ENCODE measurements around the gene APOA1. TPM values are rescaled to one million over a fixed set of nuclear protein-coding genes. Genes with fewer than 3 reads are reported as not detected.
A peak's percentile ranks its signal among the peaks of the same experiment; 100 is the strongest.

The APOA1 gene
- total RNA-seq, 2 experiments from 2014 or later = 0.47 to 0.77 TPM

DNA sequence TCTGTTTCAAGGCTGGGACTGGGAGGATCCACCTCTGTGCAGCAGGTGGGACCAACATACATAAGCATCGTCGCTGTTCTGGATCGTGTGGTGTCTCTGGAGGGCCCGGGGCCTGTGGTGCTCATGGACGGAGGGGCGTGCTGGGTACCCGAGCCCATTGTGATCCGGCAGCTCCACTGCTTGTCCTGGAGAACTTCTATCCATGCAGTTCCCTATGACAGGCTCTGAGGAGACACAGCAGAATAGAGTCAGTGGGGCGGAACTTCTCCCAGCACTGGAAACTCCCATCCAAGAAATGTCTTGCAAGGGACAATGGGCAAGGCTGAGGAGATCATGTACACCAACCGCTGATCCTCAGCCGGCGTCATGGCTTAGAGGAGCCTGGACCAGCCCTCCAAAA, 11.6 kb upstream of the APOA1 start:
- POLR2A ChIA-PET = interaction anchor here (7.0 kb wide), 1 partner anchor 13 kb away, joined by 76 read pairs; the partner anchor contains the start of gene APOA1
- peaks cover 43% of the 10 kb centered on the region for H3K36me3 ChIP-seq (ENCODE audit: insufficient read depth, low read length)
- no peaks in the 10 kb centered on the region for H3K27me3 ChIP-seq (ENCODE audit: control insufficient read depth in 1 of 2, insufficient read depth in 2 of 2, low read length in 2 of 2)
- no peak overlapping the region for H3K4me3 ChIP-seq (ENCODE audit: low read length)
- no peak overlapping the region for H3K27ac ChIP-seq (ENCODE audit: low read depth in 1 of 2, low read length in 2 of 2)
- intact Hi-C loops (cut with DNase I, micrococcal nuclease) = no loop called here
- Mint-ChIP-seq H3K27ac (no peak overlapping the region), H3K36me3 (ENCODE audit: low read depth) (peaks cover 47% of the 10 kb centered on the region), H3K4me1 (ENCODE audit: low read depth) (peaks cover 44% of the 10 kb centered on the region), H3K27me3 (no peaks in the 10 kb centered on the region), H3K4me3 (no peak overlapping the region), H3K9me3 (no peaks in the 10 kb centered on the region)
- DNase-seq (no peak), ATAC-seq (ENCODE audit: poor library complexity) (no peak)
- H3K4me1 ChIP-seq (ENCODE audit: insufficient read depth, low read length) = peaks cover 41% of the 10 kb centered on the region
- H3K9me3 ChIP-seq (ENCODE audit: control insufficient read depth in 1 of 2, insufficient read depth in 1 of 2, low read length in 2 of 2) = no peaks in the 10 kb centered on the region
- TF ChIP-seq, protein P1, sequence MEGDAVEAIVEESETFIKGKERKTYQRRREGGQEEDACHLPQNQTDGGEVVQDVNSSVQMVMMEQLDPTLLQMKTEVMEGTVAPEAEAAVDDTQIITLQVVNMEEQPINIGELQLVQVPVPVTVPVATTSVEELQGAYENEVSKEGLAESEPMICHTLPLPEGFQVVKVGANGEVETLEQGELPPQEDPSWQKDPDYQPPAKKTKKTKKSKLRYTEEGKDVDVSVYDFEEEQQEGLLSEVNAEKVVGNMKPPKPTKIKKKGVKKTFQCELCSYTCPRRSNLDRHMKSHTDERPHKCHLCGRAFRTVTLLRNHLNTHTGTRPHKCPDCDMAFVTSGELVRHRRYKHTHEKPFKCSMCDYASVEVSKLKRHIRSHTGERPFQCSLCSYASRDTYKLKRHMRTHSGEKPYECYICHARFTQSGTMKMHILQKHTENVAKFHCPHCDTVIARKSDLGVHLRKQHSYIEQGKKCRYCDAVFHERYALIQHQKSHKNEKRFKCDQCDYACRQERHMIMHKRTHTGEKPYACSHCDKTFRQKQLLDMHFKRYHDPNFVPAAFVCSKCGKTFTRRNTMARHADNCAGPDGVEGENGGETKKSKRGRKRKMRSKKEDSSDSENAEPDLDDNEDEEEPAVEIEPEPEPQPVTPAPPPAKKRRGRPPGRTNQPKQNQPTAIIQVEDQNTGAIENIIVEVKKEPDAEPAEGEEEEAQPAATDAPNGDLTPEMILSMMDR (IDR thresholded peaks at IDR 0.05) = no peak
- CTCF ChIA-PET = no interaction called here

DNA sequence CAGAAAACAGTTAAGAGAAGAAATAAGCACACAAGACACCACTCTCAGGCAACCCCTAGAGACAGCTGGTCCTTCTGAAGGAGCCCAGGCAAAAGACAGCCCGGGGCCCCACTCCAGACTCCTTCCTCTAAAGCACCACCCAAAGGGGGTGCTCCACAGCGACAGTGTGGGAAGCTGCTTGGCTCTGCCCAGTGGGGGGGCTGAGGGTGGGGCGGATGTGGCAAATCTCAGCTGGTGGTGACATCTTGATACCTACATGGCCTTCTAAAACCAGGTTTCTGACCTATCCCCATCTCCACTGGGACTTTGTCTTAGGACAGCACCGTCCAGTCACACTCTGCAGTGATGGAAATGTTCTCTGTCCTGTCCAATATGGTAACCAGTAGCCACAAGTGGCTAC, 10.2 kb upstream of the APOA1 start:
- Histone ChIP-seq H3K9me3 (ENCODE audit: control insufficient read depth in 1 of 2, insufficient read depth in 1 of 2, low read length in 2 of 2) (no peaks in the 10 kb centered on the region), H3K27me3 (ENCODE audit: control insufficient read depth in 1 of 2, insufficient read depth in 2 of 2, low read length in 2 of 2) (no peaks in the 10 kb centered on the region), H3K27ac (ENCODE audit: low read depth in 1 of 2, low read length in 2 of 2) (no peak overlapping the region), H3K4me1 (ENCODE audit: insufficient read depth, low read length) (peaks cover 26% of the 10 kb centered on the region), H3K36me3 (ENCODE audit: insufficient read depth, low read length) (peaks cover 49% of the 10 kb centered on the region), H3K4me3 (ENCODE audit: low read length) (no peak overlapping the region)
- no peak for ATAC-seq (ENCODE audit: poor library complexity)
- DNase-seq = no peak
- intact Hi-C loops (cut with DNase I, micrococcal nuclease) = no loop called here
- TF ChIP-seq, protein P1 (IDR thresholded peaks at IDR 0.05) = no peak
- no peaks in the 10 kb centered on the region for H3K27me3 Mint-ChIP-seq
- POLR2A ChIA-PET = no interaction called here
- H3K27ac Mint-ChIP-seq = no peak overlapping the region
- no peak overlapping the region for H3K4me3 Mint-ChIP-seq
- H3K36me3 Mint-ChIP-seq (ENCODE audit: low read depth) = peaks cover 58% of the 10 kb centered on the region
- H3K9me3 Mint-ChIP-seq = no peaks in the 10 kb centered on the region
- peaks cover 31% of the 10 kb centered on the region for H3K4me1 Mint-ChIP-seq (ENCODE audit: low read depth)
- CTCF ChIA-PET = no interaction called here

DNA sequence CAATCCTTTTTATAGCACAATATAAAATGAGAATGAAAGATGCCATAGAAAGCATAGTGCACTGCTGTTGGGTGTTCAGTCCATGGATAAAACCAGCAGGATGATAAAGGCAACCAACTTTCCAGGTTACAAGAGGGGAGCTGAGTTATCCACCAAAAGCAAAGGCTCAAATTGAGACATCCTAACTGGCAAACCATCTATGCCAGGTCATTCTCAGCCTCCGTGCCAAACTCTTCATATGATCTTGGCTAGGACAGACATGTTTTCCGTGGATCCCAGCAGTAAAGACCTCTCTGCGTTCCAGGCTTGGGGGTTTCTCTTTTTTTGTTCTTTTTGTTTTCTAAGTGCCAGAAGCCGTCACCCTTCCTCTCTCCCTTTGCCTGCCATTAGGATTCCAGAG, 7.3 kb upstream of the APOA1 start:
- Histone ChIP-seq H3K9me3 (ENCODE audit: control insufficient read depth in 1 of 2, insufficient read depth in 1 of 2, low read length in 2 of 2) (no peaks in the 10 kb centered on the region), H3K36me3 (ENCODE audit: insufficient read depth, low read length) (peaks cover 49% of the 10 kb centered on the region), H3K27ac (ENCODE audit: low read depth in 1 of 2, low read length in 2 of 2) (no peak overlapping the region), H3K4me3 (ENCODE audit: low read length) (no peak overlapping the region), H3K4me1 (ENCODE audit: insufficient read depth, low read length) (peaks cover under 1% of the 10 kb centered on the region), H3K27me3 (ENCODE audit: control insufficient read depth in 1 of 2, insufficient read depth in 2 of 2, low read length in 2 of 2) (no peaks in the 10 kb centered on the region)
- ATAC-seq (ENCODE audit: poor library complexity) (no peak), DNase-seq (no peak)
- ChIA-PET POLR2A (no interaction called here), CTCF (interaction anchor here (0.6 kb wide), 1 partner anchor 261 kb away, joined by 3 read pairs; no protein-coding TSS in a partner anchor)
- H3K36me3 Mint-ChIP-seq (ENCODE audit: low read depth) = peaks cover 51% of the 10 kb centered on the region
- intact Hi-C loops (cut with DNase I, micrococcal nuclease) = no loop called here
- peaks cover 3% of the 10 kb centered on the region for H3K4me1 Mint-ChIP-seq (ENCODE audit: low read depth)
- H3K9me3 Mint-ChIP-seq = no peaks in the 10 kb centered on the region
- H3K27me3 Mint-ChIP-seq = no peaks in the 10 kb centered on the region
- TF ChIP-seq, protein P1 (IDR thresholded peaks at IDR 0.05) = no peak
- no peak overlapping the region for H3K4me3 Mint-ChIP-seq
- peak overlapping the region; percentile 9 for H3K27ac Mint-ChIP-seq

Measured in CD4-positive, alpha-beta T cell (primary cell).